ENCODE data around the gene MAPT.

Gene MAPT

GRCh38 chr17:46064460-46064859 is 170.1 kb downstream of the MAPT start:
- WGBS, result 95% methylated on average over 1 of the region's 1 CpG
- no peaks in the 10 kb centered on the region for H3K27me3 ChIP-seq (ENCODE audit: insufficient read depth, low read length)
- H3K4me3 ChIP-seq (ENCODE audit: low read length), result no peak overlapping the region
- H3K27ac ChIP-seq (ENCODE audit: low read depth, low read length), result no peak overlapping the region
- no peaks in the 10 kb centered on the region for H3K4me1 ChIP-seq (ENCODE audit: insufficient read depth, low read length)
- H3K36me3 ChIP-seq (ENCODE audit: insufficient read depth, low read length), result peaks cover 70% of the 10 kb centered on the region
- H3K9me3 ChIP-seq (ENCODE audit: insufficient read depth, low read depth, low read length), result no peaks in the 10 kb centered on the region
- H3K9ac ChIP-seq (ENCODE audit: low read depth, low read length), result no peak overlapping the region

GRCh38 chr17:46071796-46072195 is 177.4 kb downstream of the MAPT start:
- peaks cover 27% of the 10 kb centered on the region for H3K36me3 ChIP-seq (ENCODE audit: insufficient read depth, low read length)
- 82% methylated on average over 3 of the region's 5 CpGs for WGBS
- peaks cover 43% of the 10 kb centered on the region for H3K4me1 ChIP-seq (ENCODE audit: insufficient read depth, low read length)
- H3K27me3 ChIP-seq (ENCODE audit: insufficient read depth, low read length), result no peaks in the 10 kb centered on the region
- no peak overlapping the region for H3K4me3 ChIP-seq (ENCODE audit: low read length)
- H3K27ac ChIP-seq (ENCODE audit: low read depth, low read length), result peak overlapping the region; percentile 42; the same call in 1 of the 2 replicates
- no peak overlapping the region for H3K9ac ChIP-seq (ENCODE audit: low read depth, low read length)
- H3K9me3 ChIP-seq (ENCODE audit: insufficient read depth, low read depth, low read length), result no peaks in the 10 kb centered on the region

- WGBS, result no CpG with 5 or more reads among the region's 1 CpG
- Histone ChIP-seq H3K27me3 (ENCODE audit: insufficient read depth, low read length) (no peaks in the 10 kb centered on the region), H3K4me3 (ENCODE audit: low read length) (no peak overlapping the region), H3K9ac (ENCODE audit: low read depth, low read length) (no peak overlapping the region), H3K9me3 (ENCODE audit: insufficient read depth, low read depth, low read length) (no peaks in the 10 kb centered on the region), H3K4me1 (ENCODE audit: insufficient read depth, low read length) (peaks cover 43% of the 10 kb centered on the region), H3K27ac (ENCODE audit: low read depth, low read length) (peak overlapping the region; percentile 4; the same call in 1 of the 2 replicates), H3K36me3 (ENCODE audit: insufficient read depth, low read length) (peaks cover 19% of the 10 kb centered on the region)
These were observed 178.6 kb downstream of the MAPT start for GRCh38 chr17:46072998-46073397.

- Histone ChIP-seq H3K36me3 (ENCODE audit: insufficient read depth, low read length) (peaks cover 32% of the 10 kb centered on the region), H3K4me3 (ENCODE audit: low read length) (no peak overlapping the region)
- WGBS, result no CpG with 5 or more reads among the region's 1 CpG
These were observed 180.2 kb downstream of the MAPT start for GRCh38 chr17:46074540-46074939.

More at GRCh38 chr17:46074540-46074939, 180.2 kb downstream of the MAPT start:
- H3K27me3 ChIP-seq (ENCODE audit: insufficient read depth, low read length), result no peaks in the 10 kb centered on the region
- H3K27ac ChIP-seq (ENCODE audit: low read depth, low read length), result no peak overlapping the region
- peaks cover 43% of the 10 kb centered on the region for H3K4me1 ChIP-seq (ENCODE audit: insufficient read depth, low read length)
- no peak overlapping the region for H3K9ac ChIP-seq (ENCODE audit: low read depth, low read length)
- H3K9me3 ChIP-seq (ENCODE audit: insufficient read depth, low read depth, low read length), result no peaks in the 10 kb centered on the region

All from HUES64 (cell line).